Esophagus squamous epithelium (tissue), 5 donors: ENCODE data around the gene EEF1A1. TPM values are rescaled to one million over a fixed set of nuclear protein-coding genes. Genes with fewer than 3 reads are reported as not detected.

Experiments used
- DNase-seq: peaks from one replicate; lab custom pipeline; 2025; lab: John Stamatoyannopoulos, UW
- H3K27ac ChIP-seq, 4 donors: fragments of 200-600 bp; sonication (generic); one replicate each; pipeline ENCODE4 v1.5.1; 2016 to 2019; ENCODE audit warnings: mild to moderate bottlenecking in 1 of 4
- H3K27me3 ChIP-seq, 4 donors: fragments of 200-600 bp; sonication (generic); 1 replicate in 3 of 4; 2 replicates in 1 of 4; pipeline versions ENCODE4 v1.5.1 to v1.6.0; 2017 to 2021; ENCODE audit warnings: antibody characterized with exemption in 1 of 4
- H3K36me3 ChIP-seq, 3 donors: fragments of 200-600 bp; sonication (generic); one replicate each; pipeline ENCODE4 v1.5.1; 2016 to 2019
- H3K4me1 ChIP-seq, 3 donors: fragments of 200-600 bp; sonication (generic); one replicate each; pipeline ENCODE4 v1.5.1; 2017 to 2019
- H3K4me3 ChIP-seq, 4 donors: fragments of 200-600 bp; sonication (generic); 1 replicate in 3 of 4; 2 replicates in 1 of 4; pipeline ENCODE4 v1.5.1; 2016 to 2019; ENCODE audit warnings: mild to moderate bottlenecking in 2 of 4, moderate library complexity in 1 of 4
- H3K9me3 ChIP-seq, 3 donors: fragments of 200-600 bp; sonication (generic); one replicate each; pipeline ENCODE4 v1.5.1; 2016 to 2019
- POLR2A ChIP-seq, 4 donors: fragments of 450-650 bp; IDR thresholded peaks; one replicate each; pipeline ENCODE4 v1.6.1; 2017; ENCODE audit warnings: antibody characterized with exemption in 4 of 4, mild to moderate bottlenecking in 4 of 4, moderate library complexity in 3 of 4
- WGBS, 2 donors: methylation state at CpG; one replicate each; pipeline ENCODE4 v1.1.5; 2018; 5-methylcytosine and 5-hydroxymethylcytosine counted together
- intact Hi-C: fragments of 100-400 bp; cut with DNase I; formaldehyde crosslinking; loops from one replicate; pipeline ENCODE4 v1.15.0; 2022
- total RNA-seq, 4 donors: library from RNA; depleted of rRNA; stranded (reverse); fragments of >200 nt; gene quantifications; one replicate each; pipeline ENCODE4 v1.1.0, GENCODE V29; 2016
- TF ChIP-seq, protein P1 (sequence below), 6 experiments: fragments of 450-650 bp in 4 of 6; fragments of 200-600 bp in 2 of 6; sonication (generic) in 2 of 6; IDR thresholded peaks; one replicate each; pipeline ENCODE4 v1.5.1; 2016 to 2019; ENCODE audit warnings: antibody characterized with exemption in 6 of 6, mild to moderate bottlenecking in 4 of 6, moderate library complexity in 4 of 6
- donor health status: DM: yes; HTN: yes; CAD: no.

The EEF1A1 gene
- total RNA-seq, 4 donors from 2014 or later: 4,136 to 11,610 (median 7,059) TPM

DNA sequence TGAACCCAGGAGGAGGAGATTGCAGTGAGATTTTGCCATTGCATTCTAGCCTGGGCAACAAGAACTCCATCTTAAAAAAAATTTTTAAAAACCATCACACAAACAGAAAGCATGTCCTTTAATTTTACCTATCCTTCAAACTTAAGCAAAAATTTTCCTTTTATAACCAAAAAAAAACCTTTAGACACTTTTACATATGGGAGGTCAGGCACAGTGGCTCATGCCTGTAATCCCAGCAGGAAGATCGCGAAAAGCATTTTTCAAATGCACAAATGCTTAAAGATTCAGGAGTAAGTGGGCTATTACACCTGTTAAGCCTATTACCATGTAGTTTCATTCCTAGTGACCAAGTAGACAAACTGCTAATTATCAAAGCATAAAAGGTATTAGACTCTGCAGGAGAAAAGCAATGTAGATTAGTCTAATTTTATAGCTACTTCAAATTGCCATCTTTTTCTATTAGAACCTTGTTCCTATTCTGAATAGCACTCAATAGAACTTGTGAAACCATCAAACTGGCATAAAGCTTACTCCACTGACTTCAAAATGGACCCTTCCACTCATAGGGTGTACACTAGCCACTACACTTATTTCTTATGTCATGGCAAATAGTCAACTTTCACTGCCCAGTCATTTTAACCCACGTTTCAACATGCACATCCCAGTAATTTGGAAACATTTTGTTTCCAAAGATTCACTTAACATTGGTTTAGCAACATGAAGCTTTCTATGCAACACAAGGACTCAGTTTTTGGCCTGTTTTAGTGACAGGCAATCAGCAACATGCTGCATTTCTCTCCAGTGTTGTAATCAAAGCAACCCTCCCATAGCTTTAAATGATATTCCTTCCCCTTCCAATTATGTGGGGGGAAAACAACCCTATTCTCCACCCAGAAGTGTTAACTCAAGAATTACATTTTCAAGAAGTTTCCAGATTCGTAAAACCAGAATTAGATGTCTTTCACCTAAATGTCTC is 4.0 kb downstream of the EEF1A1 start:
- Histone ChIP-seq H3K4me1 (peaks cover 0 to 58% (median 33%) of the 10 kb centered on the region in 3 donors), H3K36me3 (peaks cover 9 to 66% (median 27%) of the 10 kb centered on the region in 3 donors), H3K27me3 (no peaks in the 10 kb centered on the region), H3K9me3 (no peaks in the 10 kb centered on the region), H3K4me3 (peak overlapping the region in 2 of 4 donors; percentile 17 to 31), H3K27ac (peak overlapping the region in 3 of 4 donors; percentile 50 to 74 (median 69))
- 52 to 54% methylated on average over 4 of the region's 4 CpGs for WGBS, 2 donors
- intact Hi-C loops: no loop called here
- TF ChIP-seq, protein P1, sequence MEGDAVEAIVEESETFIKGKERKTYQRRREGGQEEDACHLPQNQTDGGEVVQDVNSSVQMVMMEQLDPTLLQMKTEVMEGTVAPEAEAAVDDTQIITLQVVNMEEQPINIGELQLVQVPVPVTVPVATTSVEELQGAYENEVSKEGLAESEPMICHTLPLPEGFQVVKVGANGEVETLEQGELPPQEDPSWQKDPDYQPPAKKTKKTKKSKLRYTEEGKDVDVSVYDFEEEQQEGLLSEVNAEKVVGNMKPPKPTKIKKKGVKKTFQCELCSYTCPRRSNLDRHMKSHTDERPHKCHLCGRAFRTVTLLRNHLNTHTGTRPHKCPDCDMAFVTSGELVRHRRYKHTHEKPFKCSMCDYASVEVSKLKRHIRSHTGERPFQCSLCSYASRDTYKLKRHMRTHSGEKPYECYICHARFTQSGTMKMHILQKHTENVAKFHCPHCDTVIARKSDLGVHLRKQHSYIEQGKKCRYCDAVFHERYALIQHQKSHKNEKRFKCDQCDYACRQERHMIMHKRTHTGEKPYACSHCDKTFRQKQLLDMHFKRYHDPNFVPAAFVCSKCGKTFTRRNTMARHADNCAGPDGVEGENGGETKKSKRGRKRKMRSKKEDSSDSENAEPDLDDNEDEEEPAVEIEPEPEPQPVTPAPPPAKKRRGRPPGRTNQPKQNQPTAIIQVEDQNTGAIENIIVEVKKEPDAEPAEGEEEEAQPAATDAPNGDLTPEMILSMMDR (IDR thresholded peaks at IDR 0.05): no peak
- no peak for TF ChIP-seq POLR2A (IDR thresholded peaks at IDR 0.05)
- no peak for DNase-seq

DNA sequence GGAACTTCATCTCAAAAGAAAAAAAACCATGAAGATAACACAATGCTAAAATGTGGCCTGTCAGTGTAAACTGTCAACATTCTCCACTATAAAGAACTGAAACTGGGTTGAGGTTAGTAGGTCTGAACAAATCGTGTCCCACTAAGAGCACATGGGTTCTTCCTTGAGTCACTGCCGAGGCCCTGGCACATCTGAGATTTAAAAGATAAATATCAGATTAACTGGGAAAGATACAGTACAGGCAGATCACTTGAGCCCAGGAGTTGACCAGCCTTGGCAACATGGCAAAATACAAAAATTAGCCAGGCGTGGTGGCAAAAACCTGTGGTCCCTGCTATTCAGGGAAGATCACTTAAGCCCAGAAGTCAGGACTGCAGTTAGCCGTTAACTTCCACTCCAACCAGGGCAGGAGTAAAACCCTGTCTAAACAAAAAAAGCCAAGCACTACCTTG is 5.6 kb downstream of the EEF1A1 start:
- 20 to 25% methylated on average over 4 of the region's 4 CpGs for WGBS, 2 donors
- DNase-seq: no peak
- intact Hi-C loops: no loop called here
- H3K36me3 ChIP-seq: peaks cover 9 to 65% (median 27%) of the 10 kb centered on the region in 3 donors
- peak overlapping the region; percentile 20 to 74 (median 60) for H3K27ac ChIP-seq
- no peak overlapping the region for H3K4me3 ChIP-seq
- no peak for TF ChIP-seq POLR2A (IDR thresholded peaks at IDR 0.05)
- TF ChIP-seq, protein P1 (IDR thresholded peaks at IDR 0.05): no peak
- H3K27me3 ChIP-seq: no peaks in the 10 kb centered on the region
- H3K4me1 ChIP-seq: peaks cover 0 to 56% (median 33%) of the 10 kb centered on the region in 3 donors
- no peaks in the 10 kb centered on the region for H3K9me3 ChIP-seq

DNA sequence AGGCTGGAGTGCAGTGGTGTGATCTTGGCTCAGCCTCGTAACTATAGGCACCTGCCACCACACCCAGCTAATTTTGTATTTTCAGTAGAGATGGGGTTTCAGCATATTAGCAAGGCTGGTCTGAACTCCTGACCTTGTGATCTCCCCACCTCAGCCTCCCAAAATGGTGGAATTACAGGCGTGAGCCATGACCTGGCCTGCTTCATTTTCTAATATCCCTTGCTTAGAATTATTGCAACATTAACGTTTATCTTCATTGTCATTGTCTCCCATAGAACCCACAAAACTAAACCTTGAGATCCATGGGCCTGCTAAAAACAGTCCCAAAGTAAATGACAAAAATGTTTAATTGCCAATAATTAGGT is 6.1 kb downstream of the EEF1A1 start:
- Histone ChIP-seq H3K4me3 (no peak overlapping the region), H3K27ac (peak overlapping the region; percentile 24 to 69 (median 33)), H3K27me3 (no peaks in the 10 kb centered on the region), H3K36me3 (peaks cover 9 to 60% (median 22%) of the 10 kb centered on the region in 3 donors), H3K4me1 (peaks cover 0 to 56% (median 33%) of the 10 kb centered on the region in 3 donors), H3K9me3 (no peaks in the 10 kb centered on the region)
- WGBS, 2 donors: 24 to 30% methylated on average over 3 of the region's 3 CpGs
- intact Hi-C loops: no loop called here
- TF ChIP-seq POLR2A (IDR thresholded peaks at IDR 0.05): no peak
- TF ChIP-seq, protein P1 (IDR thresholded peaks at IDR 0.05): no peak
- no peak for DNase-seq

DNA sequence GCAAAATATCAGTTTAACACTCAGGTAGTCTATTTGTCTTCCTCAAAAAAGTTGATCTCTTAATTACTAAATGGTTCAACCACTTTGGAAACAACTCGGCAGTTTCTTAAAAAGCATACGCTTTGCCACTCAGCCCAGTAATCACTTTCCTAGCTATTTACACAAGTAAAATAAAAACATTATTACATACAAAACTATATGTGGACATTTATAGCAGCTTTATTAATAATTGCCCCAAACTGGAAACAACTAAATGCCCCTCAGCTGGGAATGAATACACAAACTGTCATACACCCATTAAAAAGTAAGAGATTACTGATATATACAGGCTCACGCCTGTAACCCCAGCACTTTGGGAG is 7.4 kb downstream of the EEF1A1 start:
- intact Hi-C loops: no loop called here
- no peak for DNase-seq
- Histone ChIP-seq H3K27me3 (no peaks in the 10 kb centered on the region), H3K27ac (no peak overlapping the region), H3K4me3 (no peak overlapping the region), H3K36me3 (peaks cover 6 to 47% (median 12%) of the 10 kb centered on the region in 3 donors), H3K4me1 (peaks cover 0 to 43% (median 23%) of the 10 kb centered on the region in 3 donors), H3K9me3 (no peaks in the 10 kb centered on the region)
- TF ChIP-seq POLR2A (IDR thresholded peaks at IDR 0.05): no peak
- TF ChIP-seq, protein P1 (IDR thresholded peaks at IDR 0.05): no peak
- WGBS, 2 donors: 51 to 59% methylated on average over 3 of the region's 3 CpGs

DNA sequence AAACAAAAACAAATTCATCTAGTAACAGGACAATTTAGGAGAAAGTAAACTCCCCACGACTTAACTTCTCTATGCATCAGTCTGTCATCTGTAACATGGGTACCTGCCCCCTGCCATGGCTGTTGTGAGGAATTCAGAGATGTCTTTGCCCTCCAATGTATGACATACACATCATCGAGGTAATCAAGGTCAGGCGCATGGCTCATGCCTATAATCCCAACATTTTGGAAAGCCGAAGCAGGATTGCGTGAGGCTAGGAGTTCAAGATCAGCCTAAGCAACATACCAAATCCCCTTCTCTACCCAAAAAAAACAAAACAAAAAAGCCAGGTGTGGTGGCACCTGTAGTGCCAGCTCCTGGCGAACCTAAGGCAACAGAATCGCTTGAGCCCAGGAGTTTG is 9.0 kb downstream of the EEF1A1 start:
- intact Hi-C loops: no loop called here
- DNase-seq: no peak
- peaks cover 0 to 28% (median 13%) of the 10 kb centered on the region in 3 donors for H3K4me1 ChIP-seq
- TF ChIP-seq, protein P1 (IDR thresholded peaks at IDR 0.05): no peak
- no peak for TF ChIP-seq POLR2A (IDR thresholded peaks at IDR 0.05)
- 88 to 89% methylated on average over 7 of the region's 7 CpGs for WGBS, 2 donors
- H3K4me3 ChIP-seq: no peak overlapping the region
- no peaks in the 10 kb centered on the region for H3K9me3 ChIP-seq
- no peaks in the 10 kb centered on the region for H3K27me3 ChIP-seq
- peaks cover 3 to 33% (median 5%) of the 10 kb centered on the region in 3 donors for H3K36me3 ChIP-seq
- H3K27ac ChIP-seq: no peak overlapping the region
